CD4-positive, alpha-beta T cell treated with Interleukin-15 for 4 hours (primary cell): ENCODE data around the gene CGREF1.

Experiments used
- DNase-seq: peaks from one replicate; pipeline ENCODE4 v3.0.0-alpha.2; 2020; ENCODE audit warnings: low spot score

CGREF1 gene

DNA sequence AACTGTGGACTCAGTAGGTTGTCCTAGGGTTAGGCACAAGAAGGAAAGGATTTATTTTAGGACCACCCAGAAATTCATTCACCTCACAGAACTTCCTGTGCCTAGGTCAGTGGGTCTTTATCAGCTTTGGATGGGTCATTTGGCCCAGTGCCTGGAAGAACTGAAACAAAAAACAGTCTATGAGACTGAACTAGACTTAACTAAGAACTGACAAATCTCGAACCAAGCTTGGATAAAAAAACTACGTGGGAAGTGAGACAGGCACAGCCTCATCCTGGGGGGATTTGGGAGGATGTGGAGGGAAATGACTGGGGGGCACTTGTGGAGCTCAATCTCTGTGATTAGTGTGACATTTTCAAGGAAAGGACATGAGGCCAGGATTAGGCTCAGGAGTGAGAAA, 45.1 kb downstream of the CGREF1 start:
- DNase-seq, result no peak

DNA sequence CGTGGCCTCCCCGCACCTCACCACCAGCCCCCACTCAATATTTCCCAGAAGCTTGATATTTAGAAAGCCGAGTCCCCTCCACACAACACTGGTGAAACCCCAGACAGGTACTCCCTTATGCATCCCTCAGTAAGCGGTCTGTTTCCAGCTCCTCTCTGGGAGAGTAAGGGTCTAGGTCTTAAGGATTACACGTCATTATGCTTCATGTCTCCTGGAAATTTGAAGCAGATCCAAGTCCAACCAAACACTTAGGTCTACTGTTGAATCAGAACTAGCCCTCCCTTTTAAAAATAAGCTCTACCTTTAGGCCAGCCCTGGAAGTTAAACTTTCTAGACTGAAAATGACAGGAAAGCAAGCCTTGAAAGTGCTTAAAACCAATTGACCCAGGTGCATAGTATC, 46.0 kb downstream of the CGREF1 start:
- no peak for DNase-seq

DNA sequence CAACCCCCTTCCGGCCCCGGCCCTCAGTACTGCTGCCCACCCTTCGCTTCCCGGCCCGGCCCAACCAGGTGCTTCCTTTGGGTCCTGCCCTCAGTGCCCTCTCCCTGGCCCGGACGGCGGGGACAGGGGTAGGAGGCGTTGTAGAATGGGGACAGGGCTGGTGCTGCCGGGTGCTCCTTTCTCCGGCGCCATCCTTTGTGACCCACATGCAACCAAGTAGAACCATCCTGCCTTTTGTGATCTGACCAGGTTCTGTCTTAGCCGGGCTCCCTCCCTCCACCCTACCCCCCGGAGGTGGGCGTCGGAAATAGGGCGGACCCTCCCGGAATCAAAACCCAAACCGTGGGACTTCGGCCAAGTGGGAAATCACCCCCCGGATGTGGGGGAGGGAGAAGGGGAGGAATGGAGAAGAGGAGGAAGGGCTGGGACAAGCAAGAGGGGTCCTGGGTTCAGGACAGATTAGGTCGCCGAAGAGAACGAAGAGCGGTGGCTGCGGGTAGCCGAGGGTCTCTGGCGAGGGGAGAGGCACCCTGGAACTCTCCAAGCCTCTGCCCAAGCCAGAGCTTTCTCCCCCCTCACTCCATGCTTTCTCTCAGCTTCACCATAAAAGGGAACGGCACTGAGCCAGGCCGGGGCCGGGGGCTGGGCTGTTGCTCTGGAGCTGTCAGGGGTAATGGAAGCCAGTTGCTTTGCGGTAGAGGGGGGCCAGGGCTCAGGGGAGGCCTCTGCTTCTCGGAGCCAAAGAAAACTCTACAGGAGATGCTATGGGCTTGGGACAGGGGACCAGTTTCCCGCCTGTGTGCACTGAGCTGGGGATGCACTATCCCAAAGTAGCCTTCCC, 46.7 kb downstream of the CGREF1 start:
- peak; percentile 6 for DNase-seq

DNA sequence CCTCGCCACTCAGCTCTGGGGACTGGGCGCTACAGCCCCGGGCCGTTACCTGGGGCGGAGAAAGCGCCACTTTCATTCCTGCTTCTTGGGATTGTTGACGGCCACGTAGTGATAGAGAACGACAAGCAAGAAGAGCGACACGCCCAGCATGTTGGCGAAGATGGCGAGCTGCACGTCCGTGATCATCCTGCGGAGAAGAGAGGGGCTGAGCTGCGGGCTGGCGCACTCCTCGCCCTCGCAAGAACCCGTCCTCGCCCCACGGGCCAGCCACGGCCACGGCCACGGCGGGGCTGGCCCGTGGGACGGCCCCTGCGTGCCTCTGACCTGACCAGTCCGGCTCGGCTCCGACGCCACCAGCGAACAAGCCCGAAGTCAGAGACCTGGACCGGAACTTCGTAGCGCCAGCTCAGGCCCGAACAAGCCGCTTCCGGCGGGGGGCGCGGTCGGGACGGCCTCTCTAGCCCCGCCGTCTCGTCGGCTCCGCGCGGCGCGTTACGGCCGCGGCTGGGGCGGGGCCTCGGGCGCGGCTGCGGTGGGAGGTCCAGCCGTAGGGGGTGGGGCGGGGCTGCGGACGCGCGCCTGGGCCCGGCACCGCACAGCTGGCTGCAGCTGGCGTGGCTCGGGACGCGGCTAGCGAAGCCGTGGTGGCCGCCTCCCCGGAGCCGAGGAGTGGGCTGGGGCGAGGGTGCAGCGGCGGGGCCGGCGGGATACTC, 47.5 kb downstream of the CGREF1 start, which contains the start of gene OST4:
Gene OST4 (minus strand): TSS at position 378 of the 713 bp plus-strand sequence.
- DNase-seq, result peak; percentile 88

DNA sequence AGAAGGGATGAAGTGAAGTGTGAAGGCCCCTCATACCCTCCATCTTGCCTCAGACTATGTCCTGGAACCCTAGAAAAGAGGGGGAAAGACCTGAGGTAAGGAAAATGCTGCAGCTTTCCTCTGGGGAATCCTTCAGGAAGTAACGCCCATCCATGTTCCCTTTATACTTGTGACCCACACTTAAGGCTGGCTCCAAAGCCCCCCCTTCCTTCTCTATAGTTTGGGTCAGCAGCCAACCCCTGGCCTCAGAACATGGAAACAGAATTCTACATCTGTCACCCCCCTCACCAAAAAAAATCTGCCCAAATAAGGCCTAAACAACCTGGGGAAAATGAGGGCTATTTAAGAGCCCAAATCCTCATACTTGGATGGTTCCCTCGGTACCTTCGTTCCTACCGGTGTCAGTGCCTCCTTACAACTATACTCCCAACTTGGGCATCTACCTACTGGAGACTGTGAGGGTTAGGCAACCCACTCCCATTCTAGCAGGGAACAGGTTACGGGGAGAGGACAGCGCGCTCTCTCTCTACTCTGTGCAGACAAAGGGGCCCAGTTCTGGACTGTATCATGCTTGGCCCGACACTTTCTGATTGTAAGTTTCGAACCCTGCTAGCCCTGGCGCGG, 48.2 kb downstream of the CGREF1 start:
- no peak for DNase-seq

DNA sequence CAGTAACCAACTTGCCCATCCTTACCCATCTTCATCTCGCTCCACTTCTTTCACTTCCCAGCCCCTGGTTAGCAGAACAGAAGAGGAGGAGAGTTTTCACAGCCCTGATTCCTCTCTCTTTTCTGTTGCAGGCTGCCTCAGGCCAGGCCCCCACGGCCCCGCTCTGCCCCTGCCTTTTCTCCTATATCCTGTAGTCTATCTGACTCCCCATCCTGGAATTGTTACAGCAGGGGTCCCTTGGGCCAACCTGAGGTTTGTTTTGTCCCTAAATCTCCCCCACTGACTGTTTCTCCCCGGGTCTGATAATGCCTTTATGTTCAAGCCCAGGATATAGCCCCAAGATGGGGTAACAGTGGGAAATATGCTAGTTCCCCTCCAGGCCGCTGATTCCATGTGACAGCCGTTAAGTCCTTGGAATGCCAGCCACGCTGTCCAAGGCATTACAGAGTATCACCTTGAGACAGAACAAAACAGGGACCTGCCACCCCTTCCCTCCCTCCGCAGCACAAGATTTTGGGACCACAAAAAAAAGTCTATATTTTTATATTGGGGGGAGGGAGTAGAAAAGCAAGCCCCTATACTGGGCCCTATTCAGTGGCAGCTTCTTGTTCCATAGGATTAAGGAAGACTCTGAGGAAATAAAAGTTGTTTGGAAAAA, 48.8 kb downstream of the CGREF1 start:
- DNase-seq, result no peak

DNA sequence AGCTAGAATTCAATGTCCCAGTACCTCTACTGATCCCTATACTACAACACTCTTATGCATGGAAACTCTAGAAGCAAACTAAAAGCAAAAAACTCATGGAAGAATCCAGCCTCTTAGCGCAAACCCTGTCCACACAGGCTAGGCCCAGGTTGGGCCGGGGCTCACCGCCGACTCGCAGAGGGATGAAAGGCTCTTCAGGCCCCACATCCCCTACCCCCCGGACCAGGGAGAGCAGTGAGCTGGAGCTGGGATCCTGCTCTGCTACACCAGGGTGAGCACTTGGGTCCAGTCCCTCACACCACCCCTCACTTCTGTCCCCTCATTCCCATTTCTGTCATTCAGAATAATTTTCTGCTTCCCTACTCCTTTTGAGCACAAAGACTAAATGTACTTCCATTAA, 49.5 kb downstream of the CGREF1 start:
- DNase-seq, result no peak

DNA sequence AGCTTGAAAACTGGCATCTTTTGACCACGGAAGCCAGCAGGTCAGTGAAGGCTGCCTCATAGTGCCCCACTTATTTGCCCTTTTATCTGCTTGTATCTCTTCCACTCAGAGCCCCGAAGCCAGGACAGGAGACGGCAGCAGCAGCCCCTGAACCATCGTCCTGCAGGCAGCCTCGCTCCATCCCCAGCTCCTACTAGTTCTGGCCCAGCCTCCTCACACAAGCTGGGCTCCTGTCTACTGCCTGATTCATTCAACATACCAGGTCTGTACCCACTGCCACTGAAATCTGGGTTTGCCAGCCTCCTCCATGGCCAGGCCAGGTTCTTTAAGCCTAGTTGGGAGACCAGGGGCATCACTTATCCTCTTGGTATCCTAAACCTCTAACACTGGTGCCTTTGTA, 51.5 kb downstream of the CGREF1 start:
- DNase-seq, result no peak

DNA sequence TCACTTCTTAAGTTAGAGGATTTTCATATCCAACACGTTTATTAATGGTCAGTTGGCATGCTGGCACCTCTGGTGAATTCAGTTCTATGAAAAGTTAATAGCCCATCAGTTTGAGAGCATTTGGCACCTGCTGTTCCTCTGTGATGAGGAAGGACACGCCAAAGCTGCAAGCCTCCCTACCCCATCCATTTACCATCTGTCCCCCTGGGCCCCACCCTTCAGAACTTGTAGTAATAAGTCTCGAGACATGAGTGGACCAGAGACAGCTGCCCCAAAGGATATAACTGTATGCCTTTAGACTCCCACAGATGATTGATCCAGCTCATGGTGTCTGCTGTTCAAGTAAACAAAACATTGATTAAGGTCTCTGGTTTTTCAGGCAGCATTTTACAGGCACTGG, 53.8 kb downstream of the CGREF1 start:
- no peak for DNase-seq

DNA sequence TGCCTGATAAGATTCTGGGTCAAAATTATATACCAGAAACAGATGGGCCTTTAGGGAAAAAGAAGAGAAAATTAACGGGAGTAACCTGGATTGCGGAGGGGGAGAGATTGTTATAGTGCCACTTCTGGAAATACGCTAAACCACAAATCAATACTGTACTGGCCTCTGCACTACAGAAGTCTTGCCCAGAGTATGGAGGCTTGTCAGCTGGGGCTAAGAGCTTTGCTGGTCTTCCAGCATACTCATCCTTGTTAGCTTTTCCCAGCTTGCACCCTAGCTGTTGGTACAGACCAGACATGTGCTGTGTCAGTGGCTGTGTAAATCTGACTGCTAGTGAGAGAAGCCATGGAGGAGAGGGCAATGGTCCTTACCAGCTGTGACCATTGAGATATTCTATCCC, 58.6 kb downstream of the CGREF1 start:
- DNase-seq, result no peak

DNA sequence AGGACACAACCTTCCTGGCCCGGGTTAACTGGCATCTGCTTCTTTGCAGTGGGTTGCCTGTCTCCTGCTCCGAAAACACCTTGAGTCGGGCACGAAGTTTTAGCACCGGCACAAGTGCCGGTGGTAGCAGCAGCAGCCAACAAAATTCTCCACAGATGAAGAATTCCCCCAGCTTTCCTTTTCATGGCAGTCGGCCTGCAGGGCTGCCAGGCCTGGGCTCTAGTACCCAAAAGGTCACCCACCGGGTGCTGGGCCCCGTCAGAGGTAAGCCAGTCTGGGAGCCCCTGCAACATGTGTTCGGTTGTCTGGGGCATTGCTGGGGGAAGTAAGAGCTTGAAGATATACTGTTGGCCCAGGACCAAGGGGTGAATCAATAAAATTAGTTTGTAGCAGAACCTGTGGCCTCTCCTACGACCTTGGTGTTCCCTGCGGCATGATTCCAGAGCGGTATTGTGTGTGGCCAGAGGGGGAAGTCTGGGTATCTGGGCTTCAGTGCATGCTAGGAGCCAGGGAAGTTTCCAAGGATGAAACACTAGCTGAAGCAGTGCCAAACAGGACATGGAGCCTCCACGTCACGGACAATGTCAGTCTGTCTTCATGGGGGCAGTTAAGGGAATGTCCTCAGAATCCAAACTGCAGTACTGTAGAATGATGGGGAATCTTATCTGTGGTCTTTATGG, 59.6 kb downstream of the CGREF1 start:
- no peak for DNase-seq

DNA sequence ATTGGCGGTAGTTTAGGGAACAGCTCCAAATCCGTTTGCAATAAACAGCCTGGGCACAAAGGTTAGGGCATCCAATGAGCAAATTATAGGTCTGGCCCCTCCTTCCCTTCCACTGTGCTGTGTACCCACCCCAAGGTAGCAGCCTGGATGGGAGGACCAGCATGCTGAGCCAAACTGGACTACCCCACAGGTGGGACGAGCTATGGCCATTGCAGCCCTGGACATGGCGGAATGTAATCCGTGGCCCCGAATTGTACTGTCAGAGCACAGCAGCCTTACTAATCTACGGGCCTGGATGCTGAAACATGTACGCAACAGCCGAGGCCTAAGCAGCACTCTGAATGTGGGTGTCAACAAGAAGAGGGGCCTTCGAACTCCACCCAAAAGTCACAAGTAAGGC, 60.7 kb downstream of the CGREF1 start:
- no peak for DNase-seq

DNA sequence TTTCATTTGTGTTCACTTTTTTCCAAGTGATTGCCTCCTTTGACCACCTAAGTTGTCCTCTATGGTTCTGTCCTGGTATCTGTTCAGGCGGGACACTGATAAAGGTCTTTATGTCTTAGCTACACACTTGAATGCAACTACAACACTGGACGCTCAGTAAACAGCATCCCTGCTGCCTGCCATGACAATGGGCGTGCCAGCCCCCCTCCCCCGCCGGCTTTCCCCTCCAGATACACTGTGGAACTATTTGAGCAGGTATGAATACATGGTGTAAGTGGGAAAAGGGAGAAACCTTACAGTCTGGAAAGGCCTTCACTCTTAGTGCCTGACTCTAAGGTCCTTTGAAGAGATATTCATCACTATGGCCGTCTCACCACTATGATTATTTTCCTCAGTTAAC, 61.7 kb downstream of the CGREF1 start:
- no peak for DNase-seq

DNA sequence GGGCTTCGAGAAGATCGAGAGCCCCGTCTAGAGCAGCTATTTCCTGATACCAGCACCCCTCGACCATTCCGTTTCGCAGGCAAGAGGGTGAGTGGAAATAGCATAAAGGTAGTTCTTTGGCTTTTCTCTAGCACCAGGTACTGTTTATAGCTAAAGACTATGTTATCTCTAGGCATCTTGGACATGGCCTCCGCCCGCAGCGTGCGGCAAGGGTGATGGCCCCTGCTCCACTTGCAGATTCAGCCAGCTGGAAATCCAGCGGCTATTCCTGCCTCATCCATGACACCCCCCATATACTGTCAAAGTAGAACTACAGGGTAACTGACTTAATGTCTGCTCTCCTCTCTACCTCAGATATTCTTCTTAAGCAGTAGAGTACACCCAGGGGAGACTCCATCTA, 64.2 kb downstream of the CGREF1 start:
- no peak for DNase-seq

DNA sequence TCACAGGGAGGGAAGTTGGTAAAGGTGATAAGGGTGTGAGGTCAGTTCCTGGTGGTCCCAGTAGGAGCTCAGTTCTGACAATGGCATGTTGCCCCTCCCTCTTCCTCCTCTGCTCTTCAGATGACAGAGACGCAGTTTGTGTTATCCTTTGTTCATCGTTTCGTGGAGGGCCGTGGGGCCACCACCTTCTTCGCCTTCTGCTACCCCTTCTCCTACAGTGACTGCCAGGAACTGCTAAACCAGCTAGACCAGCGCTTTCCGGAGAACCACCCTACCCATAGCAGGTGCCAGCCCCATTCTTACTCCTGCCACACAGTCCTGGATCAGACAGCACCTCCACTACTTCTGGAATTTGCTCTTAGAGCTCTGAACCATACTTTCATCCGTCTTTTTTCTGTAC, 65.2 kb downstream of the CGREF1 start:
- DNase-seq, result no peak

DNA sequence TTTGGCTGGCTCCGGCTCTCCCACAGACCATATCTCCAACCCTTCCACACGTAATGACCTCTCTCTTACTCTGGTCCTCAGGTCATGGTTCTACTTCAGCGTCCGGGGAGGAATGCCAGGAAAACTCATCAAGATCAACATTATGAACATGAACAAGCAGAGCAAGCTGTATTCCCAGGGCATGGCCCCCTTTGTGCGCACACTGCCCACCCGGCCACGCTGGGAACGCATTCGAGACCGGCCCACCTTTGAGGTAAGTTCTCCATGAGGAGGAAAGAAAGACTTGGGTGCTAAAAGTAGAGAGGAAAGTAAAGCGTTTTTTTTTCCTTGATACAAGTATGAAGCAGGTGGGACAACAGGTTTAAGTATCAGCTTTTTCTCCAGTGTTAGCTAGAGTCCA, 65.6 kb downstream of the CGREF1 start:
- no peak for DNase-seq

DNA sequence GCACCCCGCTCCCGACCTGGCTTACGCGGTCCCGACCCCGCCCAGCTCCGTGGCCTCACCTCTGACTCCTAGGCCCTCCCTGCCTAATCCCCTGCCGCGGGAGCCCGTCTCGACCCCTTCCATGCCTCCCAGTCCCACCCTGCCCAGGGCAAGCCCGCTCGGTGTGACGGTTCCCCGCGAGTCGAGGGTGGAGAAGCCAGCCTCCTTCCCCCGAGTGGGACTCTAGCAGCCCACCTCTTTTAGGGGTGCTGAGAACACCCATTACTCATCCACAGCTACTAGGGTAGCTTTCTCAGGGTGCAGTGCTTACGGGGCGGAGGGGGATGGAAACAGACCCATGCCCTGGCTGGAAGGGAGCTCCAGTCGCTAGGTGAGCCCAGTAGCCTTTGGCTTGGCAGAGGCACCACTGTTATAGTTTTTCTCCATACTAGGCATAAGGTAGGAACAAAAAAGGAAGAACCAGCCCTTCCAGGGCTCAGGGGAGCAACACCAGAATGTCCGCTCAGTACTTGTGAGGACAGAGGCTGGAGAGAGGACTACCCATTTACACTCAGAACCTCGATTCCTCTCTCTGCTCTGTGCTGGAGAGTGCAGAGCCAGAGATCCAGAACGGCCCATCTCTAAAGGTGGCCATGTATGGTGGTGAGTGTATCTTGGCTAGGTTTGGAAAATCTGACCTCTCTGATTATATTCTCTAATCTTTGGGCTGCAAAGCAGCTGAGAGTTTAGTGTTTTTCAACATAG, 66.9 kb downstream of the CGREF1 start:
- DNase-seq, result peak; percentile 29

DNA sequence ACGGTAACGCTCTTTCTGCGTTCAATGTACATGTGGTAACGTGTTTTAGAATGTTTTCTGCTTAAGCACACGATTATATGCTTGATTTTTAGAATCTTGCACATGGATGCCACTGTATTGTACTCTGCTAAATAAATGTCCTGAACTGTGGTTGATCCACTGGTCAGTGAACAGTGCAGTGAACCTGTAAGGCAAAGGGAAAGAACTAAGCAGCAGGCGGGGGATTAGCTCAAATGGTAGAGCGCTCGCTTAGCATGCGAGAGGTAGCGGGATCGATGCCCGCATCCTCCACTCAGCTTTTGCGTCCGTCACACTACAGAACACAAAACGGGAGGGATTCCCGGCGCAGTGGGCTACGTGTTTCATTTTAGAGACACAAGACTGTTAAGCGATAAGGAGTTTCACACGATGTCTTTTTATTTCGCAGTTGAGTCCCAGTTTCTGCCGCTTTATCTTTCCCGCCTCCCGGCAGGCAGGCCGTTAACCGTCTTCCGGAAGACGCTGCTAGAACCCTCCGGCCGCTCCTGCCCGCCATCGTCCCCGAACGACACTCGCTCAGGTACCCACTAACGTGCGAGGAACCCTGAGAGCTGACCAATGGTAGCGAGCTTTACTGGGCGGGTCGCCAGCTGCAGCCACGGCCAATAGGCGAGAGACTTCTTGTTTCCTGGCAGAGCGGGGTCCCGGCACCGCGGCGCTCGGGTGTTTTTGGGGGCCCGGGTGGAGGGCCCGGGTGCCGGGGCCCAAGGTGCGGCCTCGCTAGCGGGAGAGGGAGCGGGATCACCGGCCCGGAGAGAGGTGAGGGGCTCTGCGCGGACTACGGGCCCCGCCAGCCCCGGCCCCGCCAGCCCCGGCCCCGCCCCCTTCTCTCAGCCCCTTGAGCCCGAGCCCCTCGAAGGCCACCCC, 67.7 kb downstream of the CGREF1 start, which contains the start of gene AGBL5:
Gene AGBL5 (plus strand): TSS at position 673 of the 906 bp plus-strand sequence. CDS start 1,291 bp downstream, outside the sequence.
- DNase-seq, result peak; percentile 98
